Measurements from ENCODE around the gene MIOX.

GRCh38 chr22:50439314-50439870, 47.3 kb upstream of the MIOX start:
- no peak for TF ChIP-seq EP300 (IDR thresholded peaks at IDR 0.05)
- no peak for TF ChIP-seq POLR2A (IDR thresholded peaks at IDR 0.05)

Data from suprapubic skin (tissue), 2 donors.